ENCODE data around the gene CEACAM18.

The CEACAM18 gene

GRCh38 chr19:51539821-51540366 is 61.6 kb downstream of the CEACAM18 start:
- no peak for DNase-seq
